OCI-LY7 (cell line): Measurements from ENCODE around the gene TMEM238L.

Experiments
- EZH2phosphoT487 ChIP-seq: fragments of 200-600 bp; sonication (generic); IDR thresholded peaks from 2 replicates; pipeline ENCODE4 v1.6.1; 2018; ENCODE audit warnings: low read depth, borderline replicate concordance, mild to moderate bottlenecking, mixed run types, antibody characterized with exemption, low read length, moderate library complexity, mixed read lengths
- TF ChIP-seq, protein P1 (sequence below): fragments of 200-600 bp; sonication (generic); conservative IDR thresholded peaks from 2 replicates; pipeline ENCODE4 v1.5.1; 2014; ENCODE audit warnings: mild to moderate bottlenecking, antibody characterized with exemption, low read length, moderate library complexity, mixed read lengths

- TF ChIP-seq, protein P1, sequence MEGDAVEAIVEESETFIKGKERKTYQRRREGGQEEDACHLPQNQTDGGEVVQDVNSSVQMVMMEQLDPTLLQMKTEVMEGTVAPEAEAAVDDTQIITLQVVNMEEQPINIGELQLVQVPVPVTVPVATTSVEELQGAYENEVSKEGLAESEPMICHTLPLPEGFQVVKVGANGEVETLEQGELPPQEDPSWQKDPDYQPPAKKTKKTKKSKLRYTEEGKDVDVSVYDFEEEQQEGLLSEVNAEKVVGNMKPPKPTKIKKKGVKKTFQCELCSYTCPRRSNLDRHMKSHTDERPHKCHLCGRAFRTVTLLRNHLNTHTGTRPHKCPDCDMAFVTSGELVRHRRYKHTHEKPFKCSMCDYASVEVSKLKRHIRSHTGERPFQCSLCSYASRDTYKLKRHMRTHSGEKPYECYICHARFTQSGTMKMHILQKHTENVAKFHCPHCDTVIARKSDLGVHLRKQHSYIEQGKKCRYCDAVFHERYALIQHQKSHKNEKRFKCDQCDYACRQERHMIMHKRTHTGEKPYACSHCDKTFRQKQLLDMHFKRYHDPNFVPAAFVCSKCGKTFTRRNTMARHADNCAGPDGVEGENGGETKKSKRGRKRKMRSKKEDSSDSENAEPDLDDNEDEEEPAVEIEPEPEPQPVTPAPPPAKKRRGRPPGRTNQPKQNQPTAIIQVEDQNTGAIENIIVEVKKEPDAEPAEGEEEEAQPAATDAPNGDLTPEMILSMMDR, result no peak
- no peak for TF ChIP-seq EZH2phosphoT487
These were observed 6.2 kb downstream of the TMEM238L start for GRCh38 chr17:10797476-10798328.
